Activated CD8-positive, alpha-beta memory T cell treated with anti-CD3 and anti-CD28 coated beads, Interleukin-2, amount 50 U/mL, for 48 hours (primary cell): ENCODE results near the gene FOXJ3.
"Not testable (repeated sequence)": the region's sequence is repeated elsewhere in the genome, so short reads cannot be mapped to it uniquely, and the experiment has no call there.

ENCODE experiments used
- DNase-seq: peaks from one replicate; pipeline ENCODE4 v3.0.0-alpha.2; 2020

FOXJ3 gene

GRCh38 chr1:42239555-42239954 is 95.5 kb downstream of the FOXJ3 start:
- no peak for DNase-seq

DNA sequence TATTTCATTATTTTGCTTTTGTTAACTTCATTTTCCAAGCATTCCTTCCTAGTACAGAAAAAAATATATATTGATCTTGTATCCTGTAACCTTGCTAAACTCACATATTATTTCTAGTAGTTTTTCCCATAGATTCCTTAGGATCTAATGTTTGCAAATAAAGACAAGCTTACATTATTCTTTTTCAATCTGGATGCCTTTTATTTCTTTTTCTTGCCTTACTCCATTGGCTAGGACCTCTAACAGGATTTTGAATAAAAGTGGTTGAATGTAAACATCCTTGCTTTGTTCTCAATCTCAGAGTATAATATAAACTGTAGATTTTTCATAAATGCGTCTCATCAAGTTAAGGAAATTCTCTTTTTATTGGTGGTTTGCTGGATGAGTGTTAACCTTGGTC is 96.0 kb downstream of the FOXJ3 start:
- DNase-seq: no peak

- no peak for DNase-seq
Measured at GRCh38 chr1:42231253-42231652, 103.8 kb downstream of the FOXJ3 start.

DNA sequence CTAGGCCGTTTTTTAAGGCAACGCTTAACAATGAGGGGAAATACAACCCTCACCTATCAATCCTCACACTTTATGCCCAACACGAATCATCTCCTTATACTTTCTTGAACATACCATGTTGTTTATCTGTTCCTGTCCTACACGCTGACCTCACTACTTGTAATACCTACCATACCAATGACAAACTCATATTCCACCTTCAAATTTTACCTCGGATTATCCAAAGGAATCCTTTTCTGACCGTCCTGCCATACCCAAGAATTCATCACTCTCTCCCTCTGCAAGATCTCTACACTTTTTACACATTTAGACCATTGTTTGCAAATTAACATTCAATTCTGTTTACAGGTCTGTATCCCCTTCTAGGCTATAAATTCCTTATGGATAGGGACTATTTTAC is 106.1 kb downstream of the FOXJ3 start:
- DNase-seq: no peak

DNA sequence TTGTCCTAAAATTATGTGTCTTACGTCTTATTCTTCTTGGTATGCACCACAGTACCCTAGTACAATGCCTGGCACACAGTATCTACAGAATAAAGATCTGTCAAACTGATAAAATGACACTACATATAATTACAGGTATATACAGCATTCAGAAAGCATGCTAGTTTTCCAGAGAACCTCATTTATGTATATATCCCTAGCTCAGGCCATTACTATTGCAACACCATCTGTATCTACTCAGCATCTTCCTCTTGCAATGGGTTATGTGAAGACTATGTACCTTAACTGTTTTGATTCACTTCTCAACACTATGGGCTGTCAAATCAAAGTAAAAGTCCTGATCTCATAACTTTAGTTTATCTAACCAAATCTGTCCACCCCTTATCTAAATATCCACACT is 112.0 kb downstream of the FOXJ3 start:
- no peak for DNase-seq

- DNase-seq: no peak
Measured at GRCh38 chr1:42221952-42222606, 113.0 kb downstream of the FOXJ3 start.

- no peak for DNase-seq
Measured at GRCh38 chr1:42221456-42221855, 113.6 kb downstream of the FOXJ3 start.

GRCh38 chr1:42219627-42220026 is 115.4 kb downstream of the FOXJ3 start:
- no peak for DNase-seq

DNA sequence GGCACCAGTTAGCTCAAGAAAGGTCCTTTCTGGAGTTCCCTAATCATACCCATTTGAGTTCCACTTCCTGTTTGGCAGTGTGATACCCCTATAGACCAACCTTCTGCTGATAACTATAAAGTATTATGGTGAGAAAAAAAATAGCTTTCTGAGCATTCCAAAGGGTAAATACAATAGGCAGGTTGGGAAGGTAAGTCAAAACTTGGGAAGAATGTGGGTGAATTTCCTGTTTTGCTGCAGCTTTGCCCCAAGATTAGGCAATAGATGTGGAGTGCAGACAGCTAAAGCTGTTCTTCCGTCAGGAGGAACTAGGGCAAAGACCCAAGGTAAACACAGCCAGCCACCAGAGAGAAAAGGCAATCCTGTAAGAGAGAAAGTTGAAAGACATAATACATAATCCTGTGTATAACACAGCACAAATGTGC is 120.6 kb downstream of the FOXJ3 start:
- DNase-seq: no peak

DNA sequence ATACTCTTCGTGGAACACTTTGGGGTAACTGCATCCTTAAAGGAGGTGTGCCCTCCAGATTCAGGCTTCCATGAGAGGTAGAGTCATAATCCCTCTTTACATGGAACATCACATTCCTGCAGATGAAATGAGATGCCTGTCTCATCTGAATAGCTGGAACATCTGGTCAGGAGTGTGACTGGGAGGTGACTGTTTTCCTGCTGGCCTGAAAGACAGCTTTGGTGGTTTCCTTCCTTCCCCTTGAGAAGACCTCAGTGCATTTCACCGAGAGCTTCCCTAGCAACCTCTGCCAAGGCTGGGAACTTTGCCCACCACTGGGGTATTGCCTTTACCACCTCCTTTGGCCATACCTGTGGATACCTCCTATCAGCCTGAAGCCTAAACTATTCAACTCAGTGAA is 123.8 kb downstream of the FOXJ3 start:
- no peak for DNase-seq

GRCh38 chr1:42210421-42211133 is 124.5 kb downstream of the FOXJ3 start:
- DNase-seq: no peak

DNA sequence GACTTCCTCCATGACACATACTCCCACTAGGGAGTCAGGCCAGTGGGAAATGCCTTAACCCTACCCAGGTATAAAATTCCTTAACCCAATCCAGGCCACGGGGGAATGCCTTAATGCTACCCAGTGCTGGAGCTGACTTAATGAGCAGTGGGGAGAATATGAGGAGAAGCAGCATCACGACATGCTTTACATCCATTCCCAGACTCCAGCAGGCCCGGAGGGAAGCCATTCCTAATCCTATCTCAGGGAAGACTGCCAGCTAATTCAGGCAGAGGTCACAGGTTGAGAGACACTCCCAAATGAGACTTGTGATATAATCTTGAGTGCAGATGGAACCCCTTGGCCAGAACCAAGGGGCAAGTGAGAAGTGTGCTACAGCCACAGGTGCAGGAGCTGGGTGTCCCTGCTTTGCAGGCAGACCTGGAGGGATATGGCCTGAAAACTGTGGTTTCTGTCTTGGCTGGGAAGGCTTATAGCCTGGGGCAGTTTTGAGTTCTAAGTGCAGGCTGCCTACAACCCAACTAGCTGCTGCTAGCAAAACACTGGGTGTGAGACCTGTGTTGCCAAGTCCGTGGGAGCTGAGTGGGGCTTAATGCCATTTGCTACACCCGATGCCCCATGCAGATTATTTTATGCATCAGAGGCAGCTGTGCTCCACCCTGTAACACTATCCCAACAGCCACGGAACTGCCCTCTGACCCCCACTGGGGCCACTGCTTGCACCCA is 125.3 kb downstream of the FOXJ3 start:
- DNase-seq: no peak

DNA sequence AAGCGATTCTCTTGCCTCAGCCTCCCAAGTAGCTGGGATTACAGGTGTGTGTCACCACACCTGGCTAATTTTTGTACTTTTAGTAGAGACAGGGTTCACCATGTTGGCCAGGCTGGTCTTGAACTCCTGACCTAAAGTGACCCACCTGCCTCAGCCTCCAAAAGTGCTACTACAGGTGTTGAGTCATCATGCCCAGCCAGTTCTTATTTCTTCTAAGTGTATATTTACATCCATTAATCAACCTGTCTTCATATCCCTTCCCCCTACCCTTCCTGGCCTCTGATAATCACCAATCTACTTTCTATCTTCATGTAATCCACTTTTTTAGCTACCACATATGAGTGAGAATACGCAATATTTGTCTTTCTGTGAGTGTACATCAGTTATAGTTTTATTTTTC is 128.1 kb downstream of the FOXJ3 start:
- DNase-seq: not testable (repeated sequence)

GRCh38 chr1:42206164-42206563 is 128.9 kb downstream of the FOXJ3 start:
- no peak for DNase-seq

- DNase-seq: no peak
Measured at GRCh38 chr1:42201986-42202385, 133.0 kb downstream of the FOXJ3 start.

DNA sequence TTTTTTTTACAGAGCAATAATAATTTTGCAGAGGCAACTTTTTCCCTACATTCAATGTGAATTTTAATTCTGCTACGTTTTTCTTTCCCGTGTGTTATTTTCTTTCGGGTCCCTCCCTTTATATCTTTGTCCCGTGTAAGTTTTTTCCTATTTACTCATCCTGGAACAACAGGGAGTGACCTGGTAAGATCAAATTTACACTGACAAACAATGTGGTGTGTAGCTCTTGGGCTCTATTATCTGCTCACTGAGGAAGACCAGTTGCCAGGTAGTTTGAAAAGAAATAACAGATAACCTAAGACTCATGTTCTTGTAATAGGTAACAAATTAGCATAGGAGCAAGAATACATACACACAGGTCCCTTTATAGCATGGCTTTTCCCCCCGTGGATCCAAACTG is 136.8 kb downstream of the FOXJ3 start:
- no peak for DNase-seq

DNA sequence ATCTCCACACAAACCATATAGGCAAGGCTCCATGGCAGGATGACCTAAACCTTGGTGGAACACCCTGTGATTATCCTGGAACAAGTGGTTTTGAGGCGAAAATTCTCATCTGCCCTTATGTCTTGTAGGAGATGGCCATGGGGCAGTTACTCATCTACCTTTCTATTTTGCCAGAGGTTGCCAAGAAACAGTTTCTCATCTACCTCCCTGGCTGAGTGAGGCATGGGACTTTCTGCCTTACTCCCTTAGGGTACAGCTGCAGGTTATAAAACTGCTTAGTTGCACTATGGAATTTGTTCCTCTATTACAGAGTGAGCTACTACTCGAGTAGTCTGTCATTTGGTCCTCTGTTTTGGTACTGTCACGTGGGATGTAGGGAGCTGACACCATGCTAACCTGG is 139.2 kb downstream of the FOXJ3 start:
- DNase-seq: no peak

DNA sequence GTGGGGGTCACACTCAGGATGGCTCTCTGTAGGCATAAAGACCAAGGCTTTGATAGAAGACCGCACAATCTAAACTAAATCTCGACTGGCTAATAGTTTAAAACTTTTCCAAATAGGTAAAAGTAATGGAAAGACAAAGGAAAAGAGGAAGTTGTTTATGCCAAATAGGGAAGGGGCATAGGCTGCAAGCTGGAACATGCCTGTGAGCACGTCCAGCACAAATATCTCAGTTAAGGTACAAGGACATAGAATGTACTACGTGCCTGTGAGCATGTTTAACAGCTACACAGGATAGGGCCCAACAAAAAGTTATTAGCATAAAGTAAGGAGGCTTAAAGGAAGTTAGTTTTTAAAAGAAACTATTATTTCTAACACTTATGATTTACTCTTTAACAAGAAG is 142.9 kb downstream of the FOXJ3 start:
- no peak for DNase-seq

- no peak for DNase-seq
Measured at GRCh38 chr1:42191319-42191718, 143.7 kb downstream of the FOXJ3 start.

DNA sequence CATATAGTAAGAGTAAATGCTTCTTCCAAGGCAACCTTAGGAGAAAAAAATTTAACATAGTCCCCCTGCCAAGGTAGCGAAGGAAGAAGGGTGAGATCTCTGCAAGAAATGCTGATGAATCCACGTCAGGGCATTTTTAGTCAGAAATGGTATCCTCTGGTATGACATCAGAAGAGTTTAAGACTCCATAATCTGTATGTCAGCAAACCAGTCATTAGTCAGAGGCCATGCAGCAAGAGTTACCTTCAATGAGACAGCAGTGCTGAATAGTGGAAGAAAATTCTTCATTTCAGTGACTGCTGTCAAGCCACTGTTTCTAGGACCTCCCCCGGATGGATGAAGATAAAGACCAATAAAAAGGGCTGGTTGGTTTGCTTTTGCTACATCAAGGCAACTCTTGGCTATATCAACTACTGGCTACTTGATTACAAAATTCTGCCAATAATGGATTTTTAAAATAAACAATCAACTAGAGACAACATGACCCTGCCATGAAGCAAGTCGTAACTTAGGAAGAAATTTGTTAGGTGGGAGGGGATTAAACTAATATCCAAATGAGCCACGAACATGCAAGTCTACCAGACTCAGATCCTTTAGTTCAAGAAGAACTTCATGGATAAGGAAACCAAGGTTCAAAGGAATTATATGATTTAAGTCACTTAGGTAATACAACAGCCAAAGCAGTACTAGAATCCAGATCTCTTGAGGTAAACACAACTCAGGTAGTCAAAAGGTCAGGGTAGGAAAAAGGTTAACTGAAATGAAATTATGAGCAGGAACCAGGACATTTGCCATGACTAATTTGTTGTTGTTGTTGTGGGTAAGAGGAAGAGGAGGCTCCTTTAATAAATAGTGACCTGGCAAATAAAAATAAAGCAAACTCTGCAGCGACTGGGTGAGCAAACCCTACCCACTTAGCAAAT is 144.8 kb downstream of the FOXJ3 start:
- no peak for DNase-seq

GRCh38 chr1:42186152-42186551 is 148.9 kb downstream of the FOXJ3 start:
- no peak for DNase-seq

- no peak for DNase-seq
Measured at GRCh38 chr1:42184616-42185015, 150.4 kb downstream of the FOXJ3 start.

GRCh38 chr1:42183957-42184268 is 151.1 kb downstream of the FOXJ3 start:
- DNase-seq: no peak
